DND-41 (cell line): ENCODE measurements around the gene HNRNPA2B1.
"Not testable (repeated sequence)": the region's sequence is repeated elsewhere in the genome, so short reads cannot be mapped to it uniquely, and the experiment has no call there.

Experiments used
- ATAC-seq: fragments of 200-7000 bp; cut with Tn5 transposase; 3 replicates; pipeline ENCODE4 v1.9.1; 2021; ENCODE audit warnings: low read depth; ENCODE audit not compliant: insufficient read depth
- DNase-seq: peaks from one replicate; pipeline ENCODE4 v3.0.0-alpha.2; 2020
- H2AFZ ChIP-seq: 2 replicates; pipeline ENCODE4 v1.6.0; 2012; ENCODE audit warnings: low read depth, low read length
- H3K27ac ChIP-seq: 2 replicates; pipeline ENCODE4 v1.5.1; 2012; ENCODE audit warnings: low read length, inconsistent platforms
- H3K27me3 ChIP-seq: fragments of 200-600 bp; sonication (generic); 2 replicates; pipeline ENCODE4 v1.6.0; 2012; ENCODE audit warnings: low read length, mild to moderate bottlenecking, inconsistent platforms; ENCODE audit not compliant: insufficient read depth, poor library complexity
- H3K36me3 ChIP-seq: 2 replicates; pipeline ENCODE4 v1.5.1; 2012; ENCODE audit warnings: low read length, inconsistent platforms; ENCODE audit not compliant: insufficient read depth
- H3K4me1 ChIP-seq: 2 replicates; pipeline ENCODE4 v1.5.1; 2012; ENCODE audit warnings: mild to moderate bottlenecking, low read length; ENCODE audit not compliant: insufficient read depth
- H3K4me2 ChIP-seq: 2 replicates; pipeline ENCODE4 v1.6.0; 2012; ENCODE audit warnings: mild to moderate bottlenecking, moderate library complexity, low read length, inconsistent platforms; ENCODE audit not compliant: insufficient read depth
- H3K4me3 ChIP-seq, 2 experiments: fragments of 200-600 bp in 1 of 2; shearing (Covaris generic) in 1 of 2; 2 replicates each; pipeline ENCODE4 v1.5.1; 2012 to 2016; ENCODE audit warnings: inconsistent platforms in 2 of 2, low read length in 2 of 2, mild to moderate bottlenecking in 2 of 2, low read depth in 1 of 2, moderate library complexity in 1 of 2
- H3K79me2 ChIP-seq: 2 replicates; pipeline ENCODE4 v1.6.0; 2012; ENCODE audit warnings: low read length, inconsistent platforms; ENCODE audit not compliant: insufficient read depth
- H3K9ac ChIP-seq: 2 replicates; pipeline ENCODE4 v1.6.0; 2012; ENCODE audit warnings: low read depth, mild to moderate bottlenecking, inconsistent platforms, low read length, moderate library complexity
- H3K9me3 ChIP-seq: 2 replicates; pipeline ENCODE4 v1.5.1; 2012; ENCODE audit warnings: low read length, moderate library complexity, mild to moderate bottlenecking, inconsistent platforms; ENCODE audit not compliant: insufficient read depth, severe bottlenecking
- H4K20me1 ChIP-seq: 2 replicates; pipeline ENCODE4 v1.6.0; 2012; ENCODE audit warnings: low read length; ENCODE audit not compliant: insufficient read depth
- EZH2 ChIP-seq: IDR thresholded peaks from 3 replicates; pipeline ENCODE4 v1.6.1; 2012; ENCODE audit warnings: borderline replicate concordance, low read depth, mild to moderate bottlenecking, moderate library complexity, low read length, inconsistent platforms; ENCODE audit not compliant: severe bottlenecking
- TF ChIP-seq, protein P1 (sequence below): IDR thresholded peaks from 2 replicates; pipeline ENCODE4 v1.5.1; 2012; ENCODE audit warnings: borderline replicate concordance, low read length, moderate library complexity, mild to moderate bottlenecking; ENCODE audit not compliant: poor library complexity, severe bottlenecking; ENCODE audit errors: extremely low read depth

The HNRNPA2B1 gene

DNA sequence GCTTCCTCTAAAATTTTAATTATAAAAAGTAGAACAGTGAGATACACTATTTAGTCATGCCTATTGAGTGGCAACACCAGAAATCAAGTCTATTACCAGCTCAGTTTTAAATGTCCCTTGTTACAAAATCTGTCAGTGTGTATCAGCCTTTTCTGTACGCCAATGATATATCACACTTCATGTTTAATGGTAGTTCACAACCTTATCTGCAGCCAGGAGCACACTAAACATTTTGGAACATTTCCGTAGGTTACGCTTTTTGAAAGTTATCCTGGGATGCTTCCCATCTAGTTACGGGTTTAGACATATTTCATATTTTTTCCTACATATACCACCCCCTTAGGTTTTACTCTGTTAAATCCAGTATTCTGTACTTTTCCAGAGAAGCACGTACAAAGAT is 5.4 kb downstream of the HNRNPA2B1 start:
- ATAC-seq (no peak), DNase-seq (no peak)
- Histone ChIP-seq H3K79me2 (peaks cover 93% of the 10 kb centered on the region), H3K27ac (no peak overlapping the region), H2AFZ (no peak overlapping the region), H3K4me1 (peaks cover 52% of the 10 kb centered on the region), H3K4me3 (peak overlapping the region in 1 of 2 experiments; percentile 61; a peak in 1 of 4 replicates), H3K27me3 (no peaks in the 10 kb centered on the region), H3K4me2 (peak overlapping the region; percentile 72; the same call in 1 of the 2 replicates), H3K36me3 (peaks cover 96% of the 10 kb centered on the region), H4K20me1 (peaks cover 94% of the 10 kb centered on the region), H3K9me3 (no peaks in the 10 kb centered on the region), H3K9ac (no peak overlapping the region)
- no peak for TF ChIP-seq EZH2
- TF ChIP-seq, protein P1, sequence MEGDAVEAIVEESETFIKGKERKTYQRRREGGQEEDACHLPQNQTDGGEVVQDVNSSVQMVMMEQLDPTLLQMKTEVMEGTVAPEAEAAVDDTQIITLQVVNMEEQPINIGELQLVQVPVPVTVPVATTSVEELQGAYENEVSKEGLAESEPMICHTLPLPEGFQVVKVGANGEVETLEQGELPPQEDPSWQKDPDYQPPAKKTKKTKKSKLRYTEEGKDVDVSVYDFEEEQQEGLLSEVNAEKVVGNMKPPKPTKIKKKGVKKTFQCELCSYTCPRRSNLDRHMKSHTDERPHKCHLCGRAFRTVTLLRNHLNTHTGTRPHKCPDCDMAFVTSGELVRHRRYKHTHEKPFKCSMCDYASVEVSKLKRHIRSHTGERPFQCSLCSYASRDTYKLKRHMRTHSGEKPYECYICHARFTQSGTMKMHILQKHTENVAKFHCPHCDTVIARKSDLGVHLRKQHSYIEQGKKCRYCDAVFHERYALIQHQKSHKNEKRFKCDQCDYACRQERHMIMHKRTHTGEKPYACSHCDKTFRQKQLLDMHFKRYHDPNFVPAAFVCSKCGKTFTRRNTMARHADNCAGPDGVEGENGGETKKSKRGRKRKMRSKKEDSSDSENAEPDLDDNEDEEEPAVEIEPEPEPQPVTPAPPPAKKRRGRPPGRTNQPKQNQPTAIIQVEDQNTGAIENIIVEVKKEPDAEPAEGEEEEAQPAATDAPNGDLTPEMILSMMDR, result no peak

DNA sequence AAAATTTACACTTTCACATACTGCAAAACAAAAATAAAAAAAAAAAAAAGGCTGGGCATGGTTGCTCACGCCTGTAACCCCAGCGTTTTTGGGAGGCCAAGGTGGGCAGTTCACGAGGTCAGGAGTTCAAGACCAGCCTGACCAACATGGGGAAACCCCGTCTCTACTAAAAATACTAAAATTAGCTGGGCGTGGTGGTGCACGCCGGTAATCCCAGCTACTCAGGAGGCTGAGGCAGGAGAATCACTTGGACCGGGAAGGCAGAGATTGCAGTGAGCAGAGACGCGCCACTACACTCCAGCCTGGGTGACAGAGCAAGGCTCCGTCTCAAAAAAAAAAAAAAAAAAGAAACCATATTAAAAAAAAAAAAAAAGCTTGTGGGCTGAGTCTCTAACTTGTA is 5.8 kb downstream of the HNRNPA2B1 start:
- H3K4me2 ChIP-seq, result peak overlapping the region; percentile 72; the same call in 1 of the 2 replicates
- H4K20me1 ChIP-seq, result peaks cover 97% of the 10 kb centered on the region
- peak overlapping the region in 1 of 2 experiments; percentile 19; a peak in 1 of 4 replicates for H3K4me3 ChIP-seq
- H2AFZ ChIP-seq, DNase-seq, ATAC-seq, H3K27me3 ChIP-seq, H3K9ac ChIP-seq, H3K9me3 ChIP-seq, H3K27ac ChIP-seq: not testable (repeated sequence)
- H3K79me2 ChIP-seq, result peaks cover 89% of the 10 kb centered on the region
- peaks cover 100% of the 10 kb centered on the region for H3K36me3 ChIP-seq
- H3K4me1 ChIP-seq, result peaks cover 52% of the 10 kb centered on the region

DNA sequence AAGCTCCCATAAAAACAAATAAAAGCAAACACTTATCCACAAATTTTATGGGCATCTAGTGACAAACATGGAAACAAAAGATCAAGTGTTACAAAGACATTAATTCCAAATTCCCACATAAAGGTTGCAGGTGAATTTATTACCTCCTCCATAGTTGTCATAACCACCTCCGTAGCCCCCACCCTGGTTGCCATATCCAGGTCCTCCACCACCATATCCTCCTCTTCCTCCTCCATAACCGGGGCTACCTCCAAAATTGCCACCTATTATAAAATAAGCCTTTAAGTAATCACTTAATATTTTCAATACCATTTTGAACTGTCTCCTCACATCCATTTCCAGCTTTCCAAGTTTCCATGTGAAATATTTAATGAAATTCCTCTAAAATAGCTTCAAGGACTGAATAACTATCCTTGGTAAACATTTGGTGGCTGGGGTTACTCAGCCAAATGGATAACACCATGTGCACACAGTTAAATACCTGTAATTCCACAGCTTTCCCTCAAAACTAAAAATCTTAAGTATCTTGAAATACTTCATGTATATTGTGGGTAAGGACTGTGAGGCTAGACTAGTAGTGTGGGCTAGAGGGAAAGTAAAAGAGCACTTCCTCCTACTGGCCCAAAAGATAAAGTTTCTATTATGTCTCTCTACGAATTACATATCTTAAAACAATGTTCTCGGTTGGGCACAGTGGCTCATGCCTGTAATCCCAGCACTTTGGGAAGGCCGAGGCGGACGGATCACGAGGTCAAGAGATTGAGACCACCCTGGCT is 6.9 kb downstream of the HNRNPA2B1 start:
- Histone ChIP-seq H3K36me3 (peaks cover 100% of the 10 kb centered on the region), H3K9ac (no peak overlapping the region), H3K4me3 (peak overlapping the region in 1 of 2 experiments; percentile 5; a peak in 1 of 4 replicates), H3K4me2 (peak overlapping the region; percentile 72; the same call in 1 of the 2 replicates), H3K27ac (no peak overlapping the region), H3K27me3 (no peaks in the 10 kb centered on the region), H3K9me3 (no peaks in the 10 kb centered on the region), H2AFZ (no peak overlapping the region), H4K20me1 (peaks cover 96% of the 10 kb centered on the region), H3K4me1 (peaks cover 52% of the 10 kb centered on the region), H3K79me2 (peaks cover 78% of the 10 kb centered on the region)
- TF ChIP-seq, protein P1, result no peak
- TF ChIP-seq EZH2, result no peak
- no peak for DNase-seq
- ATAC-seq, result 0 out of 3 replicates have a peak, but pooled peaks have one; percentile 18

DNA sequence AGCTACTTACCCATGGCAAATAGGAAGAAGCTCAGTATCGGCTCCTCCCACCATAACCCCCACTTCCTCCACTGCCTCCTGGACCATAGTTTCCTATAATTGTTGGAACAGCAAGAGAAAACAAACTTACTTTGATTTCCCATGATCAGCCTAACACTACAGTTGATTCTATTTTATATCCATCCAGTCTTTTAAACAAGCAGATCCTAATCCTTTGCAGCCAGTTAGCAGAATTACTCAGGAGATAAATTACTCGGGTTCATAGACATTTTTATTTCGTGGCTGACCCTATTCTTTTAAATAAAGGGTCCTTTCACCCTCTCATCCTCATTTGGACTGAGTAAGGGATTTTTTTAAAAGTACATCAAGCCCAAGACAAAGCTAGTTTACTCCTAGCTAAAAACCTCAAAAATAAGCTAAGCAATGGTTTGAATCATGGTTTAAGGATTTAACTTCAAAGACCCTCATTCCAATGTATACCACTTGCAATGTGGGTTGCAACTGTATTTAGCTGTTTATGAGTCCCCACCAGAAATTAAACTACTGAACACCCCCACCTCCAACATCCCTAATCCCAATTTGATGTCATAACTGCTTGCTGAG is 8.0 kb downstream of the HNRNPA2B1 start:
- H3K36me3 ChIP-seq, result peaks cover 92% of the 10 kb centered on the region
- ATAC-seq (no peak), DNase-seq (no peak)
- H3K79me2 ChIP-seq, result peaks cover 67% of the 10 kb centered on the region
- H3K9ac ChIP-seq, result no peak overlapping the region
- H3K9me3 ChIP-seq, result no peaks in the 10 kb centered on the region
- H3K27me3 ChIP-seq, result no peaks in the 10 kb centered on the region
- H2AFZ ChIP-seq, result no peak overlapping the region
- H3K4me3 ChIP-seq, result no peak overlapping the region
- no peak overlapping the region for H3K27ac ChIP-seq
- peaks cover 96% of the 10 kb centered on the region for H4K20me1 ChIP-seq
- TF ChIP-seq, protein P1, result no peak
- TF ChIP-seq EZH2, result no peak
- peak overlapping the region; percentile 72; the same call in 1 of the 2 replicates for H3K4me2 ChIP-seq
- peaks cover 50% of the 10 kb centered on the region for H3K4me1 ChIP-seq
